HEK293 (cell line): ENCODE data around the gene LIX1L.

Experiments
- CTCF ChIA-PET: fragments of 350-600 bp; formaldehyde crosslinking; extraction: SDS; loops from one replicate; lab custom pipeline; 2021; ENCODE audit warnings: antibody characterized with exemption; lab: Yijun Ruan, JAX
- POLR2A ChIA-PET: fragments of 300-600 bp; formaldehyde crosslinking; extraction: SDS; loops from one replicate; lab custom pipeline; 2020; ENCODE audit warnings: antibody characterized with exemption, inconsistent platforms; lab: Yijun Ruan, JAX
- H3K27ac ChIP-seq: fragments of 200-500 bp; sonication (Bioruptor generic); 2 replicates; pipeline ENCODE4 v1.5.1; 2014; ENCODE audit warnings: low read depth, low read length, control low read depth, inconsistent platforms; ENCODE audit errors: extremely low read depth
- H3K36me3 ChIP-seq, 2 experiments: fragments of 200-500 bp in 1 of 2; sonication (Bioruptor generic) in 1 of 2; 1 replicate in 1 of 2; 2 replicates in 1 of 2; pipeline ENCODE4 v1.5.1; 2014 to 2017; ENCODE audit warnings: inconsistent platforms in 2 of 2, low read length in 2 of 2; ENCODE audit not compliant: control insufficient read depth in 2 of 2, insufficient read depth in 1 of 2
- H3K4me1 ChIP-seq: fragments of 200-500 bp; sonication (Bioruptor generic); 2 replicates; pipeline ENCODE4 v1.5.1; 2014; ENCODE audit warnings: mild to moderate bottlenecking, low read length, inconsistent platforms; ENCODE audit not compliant: control insufficient read depth, insufficient read depth
- H3K4me3 ChIP-seq: 2 replicates; pipeline ENCODE4 v1.5.1; 2011; ENCODE audit warnings: low read depth, mild to moderate bottlenecking, control low read depth, low read length, moderate library complexity
- H3K9me3 ChIP-seq: fragments of 200-500 bp; sonication (Bioruptor generic); 2 replicates; pipeline ENCODE4 v1.5.1; 2014; ENCODE audit warnings: low read depth, low read length, inconsistent platforms; ENCODE audit not compliant: control insufficient read depth, insufficient read depth
- GLI2 ChIP-seq: fragments of 450-650 bp; formaldehyde crosslinking; IDR thresholded peaks from 2 replicates; pipeline ENCODE4; 2017; ENCODE audit warnings: missing biosample characterization, missing genetic modification characterization, low read depth, borderline replicate concordance
- GLIS1 ChIP-seq: fragments of 450-650 bp; formaldehyde crosslinking; IDR thresholded peaks from 2 replicates; pipeline ENCODE4 v1.5.1; 2016; ENCODE audit warnings: missing biosample characterization, missing genetic modification characterization
- HOXA7 ChIP-seq: sonication (generic); formaldehyde crosslinking; IDR thresholded peaks from 2 replicates; pipeline ENCODE4 v1.8.1; 2022; ENCODE audit warnings: missing genetic modification reagents, borderline replicate concordance
- OSR2 ChIP-seq: fragments of 450-650 bp; formaldehyde crosslinking; IDR thresholded peaks from 2 replicates; pipeline ENCODE4 v1.5.1; 2016; ENCODE audit warnings: missing biosample characterization, missing genetic modification characterization
- SETDB1 ChIP-seq: IDR thresholded peaks from one replicate; pipeline ENCODE4 v1.6.1; 2017; ENCODE audit warnings: mild to moderate bottlenecking, low read length, moderate library complexity, mixed read lengths; ENCODE audit not compliant: insufficient read length
- SP3 ChIP-seq: fragments of 450-650 bp; formaldehyde crosslinking; IDR thresholded peaks from 2 replicates; pipeline ENCODE4 v1.5.1; 2016; ENCODE audit warnings: missing biosample characterization, missing genetic modification characterization
- ZFP69B ChIP-seq: fragments of 450-650 bp; formaldehyde crosslinking; IDR thresholded peaks from 2 replicates; pipeline ENCODE4 v1.5.1; 2016; ENCODE audit warnings: missing biosample characterization, missing genetic modification characterization
- ZNF146 ChIP-seq: fragments of 450-650 bp; formaldehyde crosslinking; IDR thresholded peaks from 2 replicates; pipeline ENCODE4 v1.5.1; 2016; ENCODE audit warnings: missing biosample characterization, missing genetic modification characterization
- ZNF19 ChIP-seq: fragments of 450-650 bp; formaldehyde crosslinking; IDR thresholded peaks from 2 replicates; pipeline ENCODE4; 2016; ENCODE audit warnings: missing biosample characterization, missing genetic modification characterization, low read depth
- ZNF239 ChIP-seq: fragments of 450-650 bp; formaldehyde crosslinking; IDR thresholded peaks from 2 replicates; pipeline ENCODE4 v1.5.1; 2016; ENCODE audit warnings: missing biosample characterization, missing genetic modification characterization
- ZNF302 ChIP-seq: fragments of 450-650 bp; formaldehyde crosslinking; IDR thresholded peaks from 2 replicates; pipeline ENCODE4 v1.5.1; 2016; ENCODE audit warnings: missing biosample characterization, missing genetic modification characterization, low read depth
- ZNF335 ChIP-seq: fragments of 450-650 bp; formaldehyde crosslinking; conservative IDR thresholded peaks from 2 replicates; pipeline ENCODE4 v1.5.1; 2016; ENCODE audit warnings: missing biosample characterization, missing genetic modification characterization
- ZNF529 ChIP-seq: fragments of 450-650 bp; formaldehyde crosslinking; IDR thresholded peaks from 2 replicates; pipeline ENCODE4 v1.5.1; 2017; ENCODE audit warnings: missing genetic modification characterization, missing biosample characterization; ENCODE audit not compliant: insufficient replicate concordance
- ZNF571 ChIP-seq: fragments of 450-650 bp; formaldehyde crosslinking; IDR thresholded peaks from 2 replicates; pipeline ENCODE4 v1.5.0; 2017; ENCODE audit warnings: missing biosample characterization, missing genetic modification characterization
- ZNF747 ChIP-seq: fragments of 450-650 bp; formaldehyde crosslinking; IDR thresholded peaks from 2 replicates; pipeline ENCODE4 v1.5.1; 2016; ENCODE audit warnings: missing biosample characterization, missing genetic modification characterization
- ZNF777 ChIP-seq: fragments of 450-650 bp; formaldehyde crosslinking; IDR thresholded peaks from 2 replicates; pipeline ENCODE4 v1.5.1; 2017; ENCODE audit warnings: missing biosample characterization, missing genetic modification characterization, borderline replicate concordance
- TF ChIP-seq, protein P1 (sequence below): fragments of 450-650 bp; formaldehyde crosslinking; IDR thresholded peaks from 2 replicates; pipeline ENCODE4 v1.5.1; 2016; ENCODE audit warnings: missing biosample characterization, missing genetic modification characterization, borderline replicate concordance
- TF ChIP-seq, protein P2 (sequence below): fragments of 450-650 bp; formaldehyde crosslinking; IDR thresholded peaks from 2 replicates; pipeline ENCODE4 v1.5.1; 2016; ENCODE audit warnings: missing biosample characterization, missing genetic modification characterization, borderline replicate concordance

Gene LIX1L

DNA sequence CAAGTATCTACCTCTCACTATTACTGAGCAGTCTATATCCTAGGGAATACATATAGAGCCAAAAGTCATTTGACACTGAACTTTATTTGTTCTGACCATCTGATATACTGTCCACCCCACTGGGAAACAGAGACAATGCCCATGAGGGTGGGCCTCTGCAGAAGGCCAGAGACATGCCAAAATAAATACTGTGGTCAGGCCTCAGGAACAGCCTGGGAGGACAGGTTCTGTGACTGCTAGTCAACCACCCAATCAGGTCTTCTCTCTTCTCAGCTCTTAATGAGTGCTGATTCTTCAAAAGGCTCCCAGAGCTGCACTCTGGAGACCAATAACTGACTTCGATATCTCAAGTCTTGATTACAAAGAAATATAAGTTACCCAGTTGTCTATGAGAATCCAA, 66.7 kb downstream of the LIX1L start (continued):
- TF ChIP-seq ZNF302 (no peak), GLIS1 (tag by site-specific recombination) (peak; percentile 40; the same call in 1 of the 2 replicates), ZNF239 (tag by site-specific recombination) (no peak), ZNF777 (tag by site-specific recombination) (no peak), OSR2 (tag by site-specific recombination) (peak; percentile 75)
- TF ChIP-seq, protein P1, sequence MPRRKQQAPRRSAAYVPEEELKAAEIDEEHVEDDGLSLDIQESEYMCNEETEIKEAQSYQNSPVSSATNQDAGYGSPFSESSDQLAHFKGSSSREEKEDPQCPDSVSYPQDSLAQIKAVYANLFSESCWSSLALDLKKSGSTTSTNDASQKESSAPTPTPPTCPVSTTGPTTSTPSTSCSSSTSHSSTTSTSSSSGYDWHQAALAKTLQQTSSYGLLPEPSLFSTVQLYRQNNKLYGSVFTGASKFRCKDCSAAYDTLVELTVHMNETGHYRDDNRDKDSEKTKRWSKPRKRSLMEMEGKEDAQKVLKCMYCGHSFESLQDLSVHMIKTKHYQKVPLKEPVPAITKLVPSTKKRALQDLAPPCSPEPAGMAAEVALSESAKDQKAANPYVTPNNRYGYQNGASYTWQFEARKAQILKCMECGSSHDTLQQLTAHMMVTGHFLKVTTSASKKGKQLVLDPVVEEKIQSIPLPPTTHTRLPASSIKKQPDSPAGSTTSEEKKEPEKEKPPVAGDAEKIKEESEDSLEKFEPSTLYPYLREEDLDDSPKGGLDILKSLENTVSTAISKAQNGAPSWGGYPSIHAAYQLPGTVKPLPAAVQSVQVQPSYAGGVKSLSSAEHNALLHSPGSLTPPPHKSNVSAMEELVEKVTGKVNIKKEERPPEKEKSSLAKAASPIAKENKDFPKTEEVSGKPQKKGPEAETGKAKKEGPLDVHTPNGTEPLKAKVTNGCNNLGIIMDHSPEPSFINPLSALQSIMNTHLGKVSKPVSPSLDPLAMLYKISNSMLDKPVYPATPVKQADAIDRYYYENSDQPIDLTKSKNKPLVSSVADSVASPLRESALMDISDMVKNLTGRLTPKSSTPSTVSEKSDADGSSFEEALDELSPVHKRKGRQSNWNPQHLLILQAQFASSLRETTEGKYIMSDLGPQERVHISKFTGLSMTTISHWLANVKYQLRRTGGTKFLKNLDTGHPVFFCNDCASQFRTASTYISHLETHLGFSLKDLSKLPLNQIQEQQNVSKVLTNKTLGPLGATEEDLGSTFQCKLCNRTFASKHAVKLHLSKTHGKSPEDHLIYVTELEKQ (tag by site-specific recombination): no peak

DNA sequence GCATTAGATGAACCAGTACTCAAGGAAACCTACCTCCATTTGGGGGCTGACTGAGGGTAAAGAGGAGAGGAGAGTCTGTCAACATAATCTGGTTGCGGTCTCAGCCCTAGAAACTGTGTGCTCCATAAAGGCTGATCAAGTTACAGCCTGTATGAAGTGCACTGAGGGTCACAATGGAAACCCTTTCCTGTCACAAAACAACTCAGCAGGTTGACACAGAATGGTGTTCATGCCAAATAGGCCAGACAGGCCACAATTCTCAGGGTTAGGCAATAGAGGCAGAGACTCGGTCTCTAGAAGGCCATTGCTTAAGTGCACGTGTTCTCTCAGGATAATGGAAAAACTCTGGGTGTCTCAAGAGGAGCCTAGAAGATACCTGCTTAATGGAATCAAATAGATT, 68.1 kb downstream of the LIX1L start:
- ChIA-PET CTCF (interaction anchor here (0.6 to 11.9 kb wide), 6 partner anchors 9 to 125 kb away, joined by 3 to 222 read pairs (median 52); partner anchors contain the start of genes ITGA10 and NUDT17), POLR2A (no interaction called here)
- peaks cover 15% of the 10 kb centered on the region for H3K4me1 ChIP-seq
- H3K27ac ChIP-seq: no peak overlapping the region
- TF ChIP-seq SP3 (tag by site-specific recombination) (no peak), ZNF19 (no peak), HOXA7 (CRISPR knock-in tag) (no peak), ZNF146 (no peak), ZNF747 (no peak), ZNF571 (no peak), GLI2 (tag by site-specific recombination) (no peak), ZFP69B (tag by site-specific recombination) (no peak), SETDB1 (no peak), ZNF335 (no peak), ZNF529 (tag by site-specific recombination) (no peak)
- TF ChIP-seq, protein P2, sequence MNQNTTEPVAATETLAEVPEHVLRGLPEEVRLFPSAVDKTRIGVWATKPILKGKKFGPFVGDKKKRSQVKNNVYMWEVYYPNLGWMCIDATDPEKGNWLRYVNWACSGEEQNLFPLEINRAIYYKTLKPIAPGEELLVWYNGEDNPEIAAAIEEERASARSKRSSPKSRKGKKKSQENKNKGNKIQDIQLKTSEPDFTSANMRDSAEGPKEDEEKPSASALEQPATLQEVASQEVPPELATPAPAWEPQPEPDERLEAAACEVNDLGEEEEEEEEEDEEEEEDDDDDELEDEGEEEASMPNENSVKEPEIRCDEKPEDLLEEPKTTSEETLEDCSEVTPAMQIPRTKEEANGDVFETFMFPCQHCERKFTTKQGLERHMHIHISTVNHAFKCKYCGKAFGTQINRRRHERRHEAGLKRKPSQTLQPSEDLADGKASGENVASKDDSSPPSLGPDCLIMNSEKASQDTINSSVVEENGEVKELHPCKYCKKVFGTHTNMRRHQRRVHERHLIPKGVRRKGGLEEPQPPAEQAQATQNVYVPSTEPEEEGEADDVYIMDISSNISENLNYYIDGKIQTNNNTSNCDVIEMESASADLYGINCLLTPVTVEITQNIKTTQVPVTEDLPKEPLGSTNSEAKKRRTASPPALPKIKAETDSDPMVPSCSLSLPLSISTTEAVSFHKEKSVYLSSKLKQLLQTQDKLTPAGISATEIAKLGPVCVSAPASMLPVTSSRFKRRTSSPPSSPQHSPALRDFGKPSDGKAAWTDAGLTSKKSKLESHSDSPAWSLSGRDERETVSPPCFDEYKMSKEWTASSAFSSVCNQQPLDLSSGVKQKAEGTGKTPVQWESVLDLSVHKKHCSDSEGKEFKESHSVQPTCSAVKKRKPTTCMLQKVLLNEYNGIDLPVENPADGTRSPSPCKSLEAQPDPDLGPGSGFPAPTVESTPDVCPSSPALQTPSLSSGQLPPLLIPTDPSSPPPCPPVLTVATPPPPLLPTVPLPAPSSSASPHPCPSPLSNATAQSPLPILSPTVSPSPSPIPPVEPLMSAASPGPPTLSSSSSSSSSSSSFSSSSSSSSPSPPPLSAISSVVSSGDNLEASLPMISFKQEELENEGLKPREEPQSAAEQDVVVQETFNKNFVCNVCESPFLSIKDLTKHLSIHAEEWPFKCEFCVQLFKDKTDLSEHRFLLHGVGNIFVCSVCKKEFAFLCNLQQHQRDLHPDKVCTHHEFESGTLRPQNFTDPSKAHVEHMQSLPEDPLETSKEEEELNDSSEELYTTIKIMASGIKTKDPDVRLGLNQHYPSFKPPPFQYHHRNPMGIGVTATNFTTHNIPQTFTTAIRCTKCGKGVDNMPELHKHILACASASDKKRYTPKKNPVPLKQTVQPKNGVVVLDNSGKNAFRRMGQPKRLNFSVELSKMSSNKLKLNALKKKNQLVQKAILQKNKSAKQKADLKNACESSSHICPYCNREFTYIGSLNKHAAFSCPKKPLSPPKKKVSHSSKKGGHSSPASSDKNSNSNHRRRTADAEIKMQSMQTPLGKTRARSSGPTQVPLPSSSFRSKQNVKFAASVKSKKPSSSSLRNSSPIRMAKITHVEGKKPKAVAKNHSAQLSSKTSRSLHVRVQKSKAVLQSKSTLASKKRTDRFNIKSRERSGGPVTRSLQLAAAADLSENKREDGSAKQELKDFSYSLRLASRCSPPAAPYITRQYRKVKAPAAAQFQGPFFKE (tag by site-specific recombination): no peak
- H3K9me3 ChIP-seq: no peaks in the 10 kb centered on the region
- no peak overlapping the region for H3K4me3 ChIP-seq
- no peaks in the 10 kb centered on the region for H3K36me3 ChIP-seq
